ENCODE results near the gene CAPN15.

Gene CAPN15

GRCh38 chr16:578232-578869 lies 50.8 kb downstream of the CAPN15 start:
- DNase-seq (ENCODE audit: low spot score), result no peak

- DNase-seq (ENCODE audit: low spot score), result peak; percentile 60
Measured at GRCh38 chr16:578870-579405, 51.4 kb downstream of the CAPN15 start.

GRCh38 chr16:580141-580945 lies 52.8 kb downstream of the CAPN15 start:
- no peak for DNase-seq (ENCODE audit: low spot score)

- no peak for DNase-seq (ENCODE audit: low spot score)
Measured at GRCh38 chr16:580946-581498, 53.5 kb downstream of the CAPN15 start.

GRCh38 chr16:582218-582613 lies 54.7 kb downstream of the CAPN15 start:
- DNase-seq (ENCODE audit: low spot score), result no peak

GRCh38 chr16:582614-583331 lies 55.3 kb downstream of the CAPN15 start:
- DNase-seq (ENCODE audit: low spot score), result no peak

- no peak for DNase-seq (ENCODE audit: low spot score)
Measured at GRCh38 chr16:583470-583814, 55.9 kb downstream of the CAPN15 start.

- no peak for DNase-seq (ENCODE audit: low spot score)
Measured at GRCh38 chr16:583815-584591, 56.5 kb downstream of the CAPN15 start.

GRCh38 chr16:585351-585750 lies 57.8 kb downstream of the CAPN15 start:
- no peak for DNase-seq (ENCODE audit: low spot score)

- no peak for DNase-seq (ENCODE audit: low spot score)
Measured at GRCh38 chr16:586047-586644, 58.6 kb downstream of the CAPN15 start.

GRCh38 chr16:586645-587590 lies 59.4 kb downstream of the CAPN15 start:
- no peak for DNase-seq (ENCODE audit: low spot score)

- peak; percentile 55 for DNase-seq (ENCODE audit: low spot score)
Measured at GRCh38 chr16:588639-588888, 61.1 kb downstream of the CAPN15 start.

- peak; percentile 98 for DNase-seq (ENCODE audit: low spot score)
Measured at GRCh38 chr16:588889-589657, 61.6 kb downstream of the CAPN15 start.

- peak; percentile 99 for DNase-seq (ENCODE audit: low spot score)
Measured at GRCh38 chr16:589658-590187, 62.2 kb downstream of the CAPN15 start, which contains the start of gene RAB40C. TSS of gene RAB40C (plus strand) at chr16:590066. CDS start at chr16:590292, 226 bp downstream.

- no peak for DNase-seq (ENCODE audit: low spot score)
Measured at GRCh38 chr16:590188-590814, 62.8 kb downstream of the CAPN15 start.

- DNase-seq (ENCODE audit: low spot score), result no peak
Measured at GRCh38 chr16:590815-591200, 63.3 kb downstream of the CAPN15 start.

- no peak for DNase-seq (ENCODE audit: low spot score)
Measured at GRCh38 chr16:591231-591630, 63.7 kb downstream of the CAPN15 start.

GRCh38 chr16:591892-592517 lies 64.5 kb downstream of the CAPN15 start:
- DNase-seq (ENCODE audit: low spot score), result no peak
